ENCODE results near the gene LIPE.

Gene LIPE

DNA sequence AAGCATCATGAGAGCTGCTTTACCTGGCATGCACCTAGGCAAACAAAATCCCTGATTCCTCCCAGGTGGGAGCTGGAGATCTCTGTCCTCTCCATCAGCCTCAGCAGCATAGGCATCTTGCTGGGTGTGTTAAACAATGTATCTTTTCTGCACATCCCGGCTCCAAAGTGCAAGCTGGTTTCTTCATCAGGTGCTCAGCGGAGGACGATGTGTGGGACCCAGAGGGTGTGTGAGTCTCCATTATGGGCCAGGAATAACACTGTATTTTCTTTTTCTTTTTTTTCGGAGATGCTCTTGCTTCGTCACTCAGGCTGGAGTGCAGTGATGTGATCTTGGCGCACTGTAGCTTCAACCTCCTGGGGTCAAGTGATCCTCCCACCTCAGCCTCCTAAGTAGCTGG lies 47.0 kb downstream of the LIPE start:
- DNase-seq (ENCODE audit: low spot score), result no peak

DNA sequence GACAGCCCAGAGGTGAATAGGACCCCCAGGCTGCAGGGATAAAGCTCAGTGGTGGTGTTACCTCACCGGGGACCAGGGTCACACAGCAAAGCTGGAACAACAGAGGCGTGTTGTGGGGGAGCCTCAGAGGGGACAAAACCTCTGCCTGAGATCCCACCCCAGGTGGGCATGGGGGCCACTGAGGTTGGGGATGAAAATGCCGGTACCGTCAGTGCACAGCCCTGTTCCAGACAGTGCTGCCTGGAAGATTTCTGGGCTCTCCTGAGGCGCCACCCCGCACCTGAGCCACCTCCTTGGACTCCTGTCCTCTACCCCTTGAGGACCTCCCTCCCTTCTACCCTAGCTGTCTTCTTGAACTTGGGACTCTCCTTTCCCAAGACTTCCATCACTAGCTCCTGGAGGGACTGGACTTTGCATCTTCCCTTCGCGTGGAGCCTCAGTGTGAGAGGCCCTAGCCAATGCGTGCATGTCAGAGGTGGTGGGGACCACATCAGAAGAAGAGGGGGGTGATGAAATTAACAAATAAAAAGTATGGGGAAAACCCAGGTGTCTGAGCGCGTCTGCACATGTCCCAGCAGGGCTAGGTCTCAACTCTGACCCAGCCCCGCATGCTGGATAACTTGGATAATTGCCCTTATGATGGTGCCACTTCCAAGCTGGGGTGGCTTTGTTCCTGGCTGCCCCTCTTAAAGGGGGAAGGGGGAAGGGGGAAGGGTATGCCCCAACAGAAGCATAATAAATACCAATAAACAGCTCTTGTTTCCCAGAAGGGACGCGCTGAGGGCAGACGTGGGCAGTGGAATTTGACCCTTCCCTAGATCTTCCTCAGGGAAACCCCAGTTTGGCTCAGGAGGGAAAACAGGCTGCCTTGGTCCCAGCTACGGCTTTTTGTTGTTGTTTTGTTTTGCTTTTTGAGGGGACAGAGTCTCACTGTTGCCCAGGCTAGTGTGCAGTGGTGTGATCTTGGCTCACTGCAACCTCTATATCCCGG lies 48.7 kb downstream of the LIPE start:
- no peak for DNase-seq (ENCODE audit: low spot score)

DNA sequence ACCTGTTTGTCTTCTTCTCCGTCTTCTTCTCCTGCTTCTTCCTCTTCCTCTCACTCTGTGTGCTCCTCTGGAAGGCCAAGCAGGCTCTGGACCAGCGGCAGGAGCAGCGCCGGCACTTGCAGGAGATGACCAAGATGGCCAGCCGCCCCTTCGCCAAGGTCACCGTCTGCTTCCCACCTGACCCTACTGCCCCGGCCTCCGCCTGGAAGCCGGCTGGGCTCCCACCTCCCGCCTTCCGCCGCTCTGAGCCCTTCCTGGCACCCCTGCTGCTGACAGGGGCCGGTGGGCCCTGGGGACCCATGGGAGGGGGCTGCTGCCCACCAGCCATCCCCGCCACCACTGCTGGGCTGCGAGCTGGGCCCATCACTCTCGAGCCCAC lies 51.0 kb downstream of the LIPE start:
- no peak for DNase-seq (ENCODE audit: low spot score)

DNA sequence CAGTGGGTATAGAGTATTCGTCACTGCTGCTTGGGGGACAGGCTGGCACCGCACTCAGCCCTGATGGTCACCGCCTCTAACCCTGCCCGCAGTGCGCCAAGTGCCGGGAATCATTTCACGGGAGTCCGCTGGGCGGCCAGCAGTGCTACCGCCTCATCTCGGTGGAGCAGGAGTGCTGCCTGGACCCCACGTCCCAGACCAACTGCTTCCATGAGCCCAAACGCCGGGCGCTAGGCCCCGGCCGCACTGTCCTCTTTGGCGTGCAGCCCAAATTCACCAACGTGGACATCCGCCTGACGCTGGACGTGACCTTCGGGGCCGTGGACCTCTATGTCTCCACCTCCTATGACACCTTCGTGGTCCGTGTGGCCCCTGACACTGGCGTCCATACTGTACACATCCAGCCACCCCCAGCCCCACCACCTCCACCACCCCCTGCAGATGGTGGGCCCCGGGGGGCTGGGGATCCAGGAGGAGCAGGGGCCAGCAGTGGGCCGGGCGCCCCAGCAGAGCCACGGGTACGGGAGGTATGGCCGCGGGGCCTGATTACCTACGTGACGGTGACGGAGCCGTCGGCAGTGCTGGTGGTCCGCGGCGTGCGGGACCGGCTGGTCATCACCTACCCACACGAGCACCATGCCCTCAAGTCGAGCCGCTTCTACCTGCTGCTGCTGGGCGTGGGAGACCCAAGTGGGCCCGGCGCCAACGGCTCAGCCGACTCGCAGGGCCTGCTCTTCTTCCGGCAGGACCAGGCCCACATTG lies 51.6 kb downstream of the LIPE start:
- no peak for DNase-seq (ENCODE audit: low spot score)

DNA sequence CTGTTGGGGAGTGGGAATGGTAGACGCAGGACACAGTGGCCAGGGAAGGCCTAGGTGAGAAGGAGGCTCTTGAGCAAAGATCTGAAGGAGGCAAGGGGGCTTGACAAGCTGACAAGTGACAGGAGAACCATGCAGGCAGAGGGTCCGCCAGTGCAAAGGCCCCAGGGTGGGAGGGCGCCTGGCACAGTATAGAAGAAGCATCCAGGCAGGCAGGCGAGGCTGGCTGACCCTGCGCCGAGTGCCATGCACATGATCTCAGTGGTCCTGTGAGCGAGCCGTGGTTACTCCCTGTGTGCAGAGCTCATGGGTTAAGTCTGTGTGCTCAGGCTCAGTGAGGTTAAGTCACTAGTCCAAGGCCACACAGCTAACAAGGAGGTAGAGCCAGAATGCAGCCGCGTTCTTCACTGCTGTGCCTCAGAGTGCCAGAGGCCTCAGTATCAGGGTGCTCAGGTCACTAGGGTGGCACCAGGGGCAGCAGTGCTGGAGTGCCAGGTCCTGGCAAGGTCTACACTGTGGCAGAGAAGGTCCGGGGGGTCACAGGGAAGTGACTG lies 52.3 kb downstream of the LIPE start:
- no peak for DNase-seq (ENCODE audit: low spot score)

DNA sequence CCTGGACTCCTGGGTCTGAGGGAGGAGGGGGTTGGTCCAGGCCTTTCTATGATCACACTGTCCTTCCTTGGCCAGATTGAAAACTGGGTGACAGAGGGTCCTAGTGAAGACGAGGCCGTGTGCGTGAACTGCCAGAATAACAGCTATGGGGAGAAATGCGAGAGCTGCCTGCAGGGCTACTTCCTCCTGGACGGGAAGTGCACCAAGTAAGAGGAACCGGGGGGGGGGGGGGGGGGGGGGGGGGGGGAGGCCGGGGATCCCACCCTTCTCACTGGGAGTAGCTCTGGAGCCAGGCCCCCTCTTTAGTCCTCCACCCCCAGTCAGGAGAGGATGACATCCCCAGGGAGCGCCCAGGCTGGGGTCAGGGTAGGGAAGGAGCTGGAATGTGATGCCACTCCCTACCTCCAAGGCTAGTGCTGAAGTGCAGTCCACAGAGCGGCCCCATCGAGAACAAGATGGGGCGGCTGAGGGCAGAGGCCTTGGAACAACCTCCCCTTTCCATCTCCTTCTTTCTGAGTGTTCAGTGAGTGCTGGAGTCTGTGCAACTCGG lies 56.5 kb downstream of the LIPE start:
- DNase-seq (ENCODE audit: low spot score), result no peak

DNA sequence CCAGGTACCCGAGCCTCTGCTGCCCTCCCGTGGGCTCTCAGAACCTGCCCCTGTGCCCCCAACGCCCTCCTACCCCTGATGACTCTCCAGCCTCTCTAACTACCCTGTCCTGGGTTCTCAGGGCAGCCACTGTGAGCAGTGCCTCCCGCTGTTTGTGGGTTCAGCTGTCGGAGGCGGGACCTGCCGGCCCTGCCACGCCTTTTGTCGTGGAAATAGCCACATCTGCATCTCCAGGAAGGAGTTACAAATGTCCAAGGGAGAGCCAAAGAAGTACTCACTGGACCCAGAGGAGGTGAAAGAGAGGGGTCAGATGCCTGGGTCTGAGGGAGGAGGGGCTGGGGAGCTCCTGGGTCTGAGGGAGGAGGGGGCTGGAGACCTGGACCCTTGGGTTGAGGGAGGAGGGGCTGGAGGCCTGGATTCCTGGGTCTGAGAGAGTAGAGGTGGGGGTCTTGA lies 57.1 kb downstream of the LIPE start:
- no peak for DNase-seq (ENCODE audit: low spot score)

DNA sequence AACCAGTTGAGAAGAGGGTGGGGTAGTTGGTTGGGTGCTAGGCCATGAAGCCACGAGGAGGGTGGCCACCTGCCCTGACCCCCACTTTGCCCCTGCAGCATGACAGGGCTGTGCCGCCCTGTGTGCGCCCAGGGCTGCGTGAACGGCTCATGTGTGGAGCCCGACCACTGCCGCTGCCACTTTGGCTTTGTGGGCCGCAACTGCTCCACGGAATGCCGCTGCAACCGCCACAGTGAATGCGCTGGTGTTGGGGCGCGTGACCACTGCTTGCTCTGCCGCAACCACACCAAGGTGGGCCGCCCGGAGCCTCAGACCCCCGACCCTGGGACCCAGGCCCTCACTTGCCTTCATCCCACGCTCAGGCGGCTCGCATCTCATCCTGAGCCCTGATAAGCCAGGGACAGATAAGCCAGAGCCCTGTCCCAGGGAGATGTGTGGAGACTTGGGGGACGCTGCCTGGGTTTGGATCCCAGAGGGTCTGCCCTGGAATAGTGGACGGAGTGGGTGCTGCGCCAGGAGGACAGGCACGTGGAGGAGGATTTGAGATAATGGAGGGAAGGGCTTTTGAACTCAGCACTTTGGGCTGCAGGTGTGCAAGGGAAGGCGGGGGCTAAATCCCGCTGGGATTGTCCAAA lies 57.6 kb downstream of the LIPE start:
- no peak for DNase-seq (ENCODE audit: low spot score)

DNA sequence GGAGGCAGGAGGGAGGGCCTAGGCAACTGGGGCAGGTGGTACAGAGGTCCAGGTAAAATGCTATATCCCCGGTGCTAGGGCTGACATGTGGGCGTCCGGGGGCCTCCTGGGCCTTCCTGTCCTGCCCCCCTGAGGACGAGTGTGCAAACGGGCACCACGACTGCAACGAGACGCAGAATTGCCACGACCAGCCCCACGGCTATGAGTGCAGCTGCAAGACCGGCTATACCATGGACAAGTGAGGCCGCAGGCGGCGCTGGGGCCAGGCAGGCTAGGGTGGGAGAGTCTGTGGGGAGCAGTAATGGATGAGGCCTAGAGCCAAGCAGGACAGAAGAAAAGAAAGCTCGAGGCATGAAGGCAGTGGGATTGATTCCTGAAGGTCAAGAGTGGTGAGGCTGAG lies 58.4 kb downstream of the LIPE start:
- DNase-seq (ENCODE audit: low spot score), result no peak

DNA sequence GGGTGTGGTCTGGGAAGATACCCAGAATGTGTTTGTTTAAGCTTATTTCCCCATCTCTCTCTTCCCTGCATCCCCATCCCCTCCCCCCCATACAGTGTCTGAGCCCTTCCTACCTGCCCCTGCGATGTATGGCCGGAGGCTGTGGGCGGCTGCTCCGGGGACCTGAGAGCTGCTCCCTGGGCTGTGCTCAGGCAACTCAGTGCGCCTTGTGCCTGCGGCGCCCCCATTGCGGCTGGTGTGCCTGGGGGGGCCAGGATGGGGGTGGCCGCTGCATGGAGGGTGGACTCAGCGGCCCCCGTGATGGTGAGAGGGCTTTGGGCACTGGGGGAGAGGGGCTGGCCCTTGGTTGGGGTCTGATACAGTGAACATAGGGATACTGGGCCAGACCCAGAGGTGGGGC lies 58.8 kb downstream of the LIPE start:
- DNase-seq (ENCODE audit: low spot score), result no peak

DNA sequence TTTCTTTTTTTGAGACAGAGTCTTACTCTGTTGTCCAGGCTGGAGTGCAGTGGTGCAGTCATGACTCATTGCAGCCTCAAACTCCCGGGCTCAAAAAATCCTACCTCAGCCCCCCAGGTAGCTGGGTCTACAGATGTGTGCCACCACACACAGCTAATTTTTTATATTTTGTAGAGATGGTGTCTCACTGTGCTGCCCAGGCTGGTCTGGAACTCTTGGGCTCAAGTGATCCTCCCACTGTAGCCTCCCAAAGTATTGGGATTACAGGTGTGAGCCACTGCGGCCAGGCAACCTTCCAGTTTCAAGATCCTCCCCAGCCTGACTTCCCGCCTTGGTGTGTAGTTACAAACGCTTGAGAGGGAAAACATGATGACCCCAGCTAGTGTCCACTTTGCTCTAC lies 59.3 kb downstream of the LIPE start:
- no peak for DNase-seq (ENCODE audit: low spot score)

DNA sequence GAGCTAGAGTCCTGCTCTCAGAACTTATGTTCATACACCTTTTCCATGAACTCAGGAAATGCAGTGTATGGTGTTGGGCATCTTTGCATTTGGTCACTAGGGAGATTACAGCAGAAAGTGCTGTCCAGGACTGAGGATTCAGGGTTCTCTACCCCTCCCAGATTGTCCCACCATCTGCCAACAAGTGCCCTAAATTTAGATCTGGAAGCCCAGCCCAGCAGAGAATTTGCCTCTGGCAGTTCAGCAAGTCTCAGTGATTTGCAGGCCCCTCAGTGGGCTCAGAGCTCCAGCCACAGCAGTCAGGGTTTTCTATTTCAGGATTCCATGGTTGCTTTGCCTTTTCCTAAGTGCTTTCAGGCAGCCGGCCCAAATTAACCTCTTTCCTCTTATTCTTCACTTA lies 60.5 kb downstream of the LIPE start:
- DNase-seq (ENCODE audit: low spot score), result no peak

DNA sequence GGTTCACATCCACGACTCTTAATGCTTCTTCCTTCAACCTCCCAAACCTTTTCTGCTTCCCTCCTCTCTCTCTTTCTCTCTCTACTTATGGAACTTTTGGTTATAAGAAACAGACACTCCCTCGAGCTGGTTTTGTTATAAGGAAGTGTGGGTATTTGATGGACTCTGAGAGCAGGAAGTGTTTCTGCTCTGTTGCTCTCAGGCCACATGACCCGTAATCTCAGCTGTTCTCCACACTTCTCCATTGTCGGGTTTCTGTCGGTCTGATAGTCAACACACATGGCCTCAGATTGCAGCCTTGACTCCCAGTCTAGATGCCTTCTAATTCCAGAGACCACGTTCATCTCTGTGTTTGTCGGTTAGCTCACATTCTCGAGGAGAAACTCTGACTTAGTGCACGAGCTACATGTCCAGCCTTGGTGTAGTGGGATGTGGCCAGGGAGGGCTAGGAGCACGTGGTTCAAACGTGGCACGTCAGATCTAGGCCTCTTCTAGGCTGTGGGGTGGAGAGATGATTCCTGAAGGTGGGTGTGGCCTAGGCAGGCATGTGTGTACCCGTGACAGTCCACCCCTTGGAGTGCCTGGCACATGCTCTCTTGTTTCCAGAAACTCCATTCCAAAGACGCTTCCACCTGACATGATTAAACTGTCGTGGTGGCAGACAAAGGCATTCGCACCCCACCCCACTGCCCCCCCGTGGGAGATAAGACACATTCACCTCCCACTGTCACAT lies 63.4 kb downstream of the LIPE start:
- peak; percentile 2 for DNase-seq (ENCODE audit: low spot score)

DNA sequence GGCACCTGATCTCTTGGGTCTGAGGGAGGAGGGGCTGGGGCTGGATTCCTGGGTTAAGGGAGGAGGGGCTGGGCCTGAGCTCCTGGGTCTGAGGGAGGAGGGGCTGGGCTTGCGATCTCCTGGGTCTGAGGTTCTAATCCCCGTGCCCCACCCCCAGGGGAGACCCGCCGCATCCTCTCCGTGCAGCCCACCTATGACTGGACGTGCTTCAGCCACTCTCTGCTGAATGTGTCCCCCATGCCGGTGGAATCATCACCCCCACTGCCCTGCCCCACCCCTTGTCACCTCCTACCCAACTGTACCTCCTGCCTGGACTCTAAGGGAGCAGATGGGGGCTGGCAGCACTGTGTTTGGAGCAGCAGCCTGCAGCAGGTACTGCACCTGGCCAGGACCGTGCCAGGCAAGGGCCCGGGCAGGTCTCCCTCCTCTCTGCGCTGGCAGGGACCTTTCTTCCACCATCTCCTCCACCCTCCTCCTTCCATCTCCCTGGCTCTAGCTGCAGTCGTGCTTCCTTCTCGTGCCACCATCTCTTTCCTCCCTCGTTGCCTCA lies 64.2 kb downstream of the LIPE start:
- DNase-seq (ENCODE audit: low spot score), result no peak

DNA sequence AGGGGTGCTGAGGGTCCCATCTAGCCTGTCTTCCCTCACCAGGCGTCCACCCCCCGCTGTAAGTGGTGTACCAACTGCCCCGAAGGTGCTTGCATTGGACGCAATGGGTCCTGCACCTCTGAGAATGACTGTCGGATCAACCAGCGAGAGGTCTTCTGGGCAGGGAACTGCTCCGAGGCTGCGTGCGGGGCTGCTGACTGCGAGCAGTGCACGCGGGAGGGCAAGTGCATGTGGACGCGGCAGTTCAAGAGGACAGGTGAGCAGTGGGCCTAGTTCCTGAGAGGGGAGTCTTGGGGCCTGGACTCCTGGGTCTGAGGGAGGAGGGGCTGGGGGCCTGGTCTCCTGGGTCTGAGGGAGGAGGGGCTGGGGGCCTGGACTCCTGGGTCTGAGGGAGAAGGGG lies 64.8 kb downstream of the LIPE start:
- no peak for DNase-seq (ENCODE audit: low spot score)

DNA sequence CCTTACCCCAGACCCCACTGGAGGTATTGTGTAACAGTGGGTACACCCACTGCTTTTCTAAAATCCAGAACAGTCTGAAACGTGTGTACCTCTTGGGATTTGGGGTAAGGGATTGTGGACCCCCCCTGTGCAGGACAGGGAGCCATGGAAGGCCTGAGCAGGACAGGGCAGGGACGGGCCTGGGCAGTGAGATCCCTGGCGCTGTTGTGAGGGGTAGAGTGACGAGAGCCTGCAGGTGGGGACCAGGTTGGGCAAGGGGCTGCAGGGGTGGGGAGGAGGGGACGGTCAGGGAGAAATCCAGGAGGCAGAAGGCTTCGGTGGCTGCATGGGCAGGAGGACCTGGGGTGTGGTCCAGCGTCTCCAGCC lies 65.7 kb downstream of the LIPE start:
- no peak for DNase-seq (ENCODE audit: low spot score)

DNA sequence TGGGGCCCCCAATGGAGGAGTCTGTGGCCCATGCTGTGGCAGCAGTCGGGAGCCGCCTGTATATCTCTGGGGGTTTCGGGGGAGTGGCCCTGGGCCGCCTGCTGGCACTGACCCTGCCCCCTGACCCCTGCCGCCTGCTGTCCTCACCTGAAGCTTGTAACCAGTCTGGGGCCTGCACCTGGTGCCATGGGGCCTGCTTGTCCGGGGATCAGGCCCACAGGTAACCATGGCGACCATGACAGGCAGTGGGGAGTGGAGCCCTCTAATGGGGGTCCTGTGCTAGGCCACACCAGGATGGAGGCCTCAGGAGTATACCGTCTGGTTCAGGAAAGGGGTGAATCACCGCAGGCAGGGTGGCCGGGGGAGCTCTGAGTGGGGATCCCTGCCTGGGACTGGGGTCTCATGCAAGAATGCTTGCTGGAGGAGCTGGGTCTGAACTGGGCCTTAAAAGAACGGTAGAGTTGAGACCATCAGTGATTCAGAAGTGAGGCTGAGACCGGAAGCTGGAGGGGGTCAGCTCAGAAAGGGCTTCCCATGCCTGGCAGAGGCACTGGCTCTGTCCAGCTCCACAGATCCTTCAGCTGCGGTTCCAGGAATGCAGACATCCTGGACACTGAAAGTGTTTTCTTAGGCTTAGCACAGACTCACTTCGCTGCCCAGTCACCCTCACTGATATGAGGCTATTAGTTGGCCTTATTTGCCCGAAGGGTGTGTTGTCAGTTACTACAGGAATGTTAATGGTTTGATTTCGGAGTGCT lies 66.2 kb downstream of the LIPE start:
- DNase-seq (ENCODE audit: low spot score), result no peak

DNA sequence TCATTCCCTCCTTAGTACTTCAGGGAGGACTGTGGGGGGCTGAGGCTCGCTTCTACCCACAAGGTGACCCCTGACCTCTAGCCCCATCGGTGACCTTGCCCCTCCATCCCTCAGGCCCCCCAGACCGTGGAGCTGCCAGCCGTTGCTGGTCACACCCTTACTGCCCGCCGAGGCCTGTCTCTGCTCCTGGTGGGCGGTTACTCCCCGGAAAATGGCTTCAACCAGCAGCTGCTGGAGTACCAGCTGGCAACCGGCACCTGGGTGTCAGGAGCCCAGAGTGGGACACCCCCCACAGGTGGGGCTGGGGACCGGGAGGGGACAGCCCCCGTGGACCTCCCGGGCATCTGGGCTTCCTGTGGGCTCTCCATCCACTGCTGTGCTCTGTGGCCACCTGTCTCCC lies 69.9 kb downstream of the LIPE start:
- no peak for DNase-seq (ENCODE audit: low spot score)

DNA sequence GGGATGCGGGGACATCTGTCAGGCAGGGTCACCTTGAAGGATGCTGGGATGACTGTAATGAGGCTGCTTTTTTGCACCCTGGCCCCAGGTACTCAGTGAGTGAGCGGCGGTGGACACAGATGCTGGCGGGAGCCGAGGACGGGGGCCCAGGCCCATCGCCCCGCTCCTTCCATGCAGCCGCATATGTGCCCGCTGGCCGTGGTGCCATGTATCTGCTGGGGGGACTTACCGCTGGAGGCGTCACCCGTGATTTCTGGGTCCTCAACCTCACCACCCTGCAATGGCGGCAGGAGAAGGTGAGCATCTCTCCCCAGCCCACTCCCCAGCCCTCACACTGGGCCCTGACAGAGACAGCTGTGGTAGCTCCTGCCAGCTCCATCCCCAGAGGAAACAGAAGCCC lies 70.5 kb downstream of the LIPE start:
- no peak for DNase-seq (ENCODE audit: low spot score)

DNA sequence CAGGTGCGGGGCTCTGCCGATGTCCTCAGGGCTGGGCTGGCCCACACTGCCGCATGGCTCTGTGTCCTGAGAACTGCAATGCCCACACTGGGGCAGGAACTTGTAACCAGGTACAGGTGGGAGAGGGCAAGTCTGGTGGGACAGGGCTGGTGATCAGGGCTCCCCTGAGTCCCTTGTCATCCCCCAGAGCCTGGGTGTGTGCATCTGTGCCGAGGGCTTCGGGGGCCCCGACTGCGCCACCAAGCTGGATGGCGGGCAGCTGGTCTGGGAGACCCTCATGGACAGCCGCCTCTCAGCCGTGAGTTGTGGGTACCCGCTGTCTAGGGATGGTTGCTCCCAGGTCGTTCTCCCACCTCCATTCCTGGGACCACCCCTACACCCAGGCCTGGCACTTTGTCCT lies 71.3 kb downstream of the LIPE start:
- DNase-seq (ENCODE audit: low spot score), result no peak
